DOHH2 (cell line): Measurements from ENCODE around the gene ACTL6B.

Source experiments
- CTCF ChIP-seq: fragments of 200-600 bp; sonication (generic); IDR thresholded peaks from one replicate; pipeline ENCODE4 v1.5.1; 2014; ENCODE audit warnings: antibody characterized with exemption, mild to moderate bottlenecking, low read depth, low read length; ENCODE audit not compliant: poor library complexity, severe bottlenecking
- EZH2phosphoT487 ChIP-seq: fragments of 200-600 bp; sonication (generic); IDR thresholded peaks from 2 replicates; pipeline ENCODE4 v1.6.1; 2017; ENCODE audit warnings: borderline replicate concordance, mild to moderate bottlenecking, antibody characterized with exemption, low read length, moderate library complexity, mixed read lengths

- TF ChIP-seq CTCF (no peak), EZH2phosphoT487 (no peak)
These were observed 24.5 kb upstream of the ACTL6B start for GRCh38 chr7:100680576-100681271.
